Dedifferentiated amniotic fluid mesenchymal stem cell (primary cell): ENCODE measurements around the gene CCL5.
"Not testable (repeated sequence)": the region's sequence is repeated elsewhere in the genome, so short reads cannot be mapped to it uniquely, and the experiment has no call there.

Experiments
- DNase-seq: peaks from one replicate; pipeline ENCODE4 v3.0.0-alpha.2; 2016; ENCODE audit errors: extremely low spot score

The CCL5 gene

GRCh38 chr17:35898283-35899070, 18.3 kb upstream of the CCL5 start:
- no peak for DNase-seq

DNA sequence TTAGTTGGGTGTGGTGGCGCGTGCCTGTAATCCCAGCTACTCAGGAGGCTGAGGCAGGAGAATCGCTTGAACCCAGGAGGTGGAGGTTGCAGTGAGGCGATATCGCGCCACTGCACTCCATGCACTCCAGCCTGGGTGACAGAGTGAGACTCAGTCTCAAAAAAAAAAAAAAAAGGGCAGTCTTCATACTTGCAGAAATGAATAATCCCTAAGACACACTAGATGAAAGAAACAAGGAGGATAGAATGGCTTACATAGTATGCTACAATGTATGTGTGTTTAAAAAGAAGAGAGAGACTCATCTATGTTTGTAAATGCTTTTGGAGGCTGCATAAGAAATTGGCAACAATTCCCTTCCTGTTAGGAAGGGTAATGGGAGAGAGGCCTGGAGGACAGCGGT, 17.6 kb upstream of the CCL5 start:
- DNase-seq = not testable (repeated sequence)

DNA sequence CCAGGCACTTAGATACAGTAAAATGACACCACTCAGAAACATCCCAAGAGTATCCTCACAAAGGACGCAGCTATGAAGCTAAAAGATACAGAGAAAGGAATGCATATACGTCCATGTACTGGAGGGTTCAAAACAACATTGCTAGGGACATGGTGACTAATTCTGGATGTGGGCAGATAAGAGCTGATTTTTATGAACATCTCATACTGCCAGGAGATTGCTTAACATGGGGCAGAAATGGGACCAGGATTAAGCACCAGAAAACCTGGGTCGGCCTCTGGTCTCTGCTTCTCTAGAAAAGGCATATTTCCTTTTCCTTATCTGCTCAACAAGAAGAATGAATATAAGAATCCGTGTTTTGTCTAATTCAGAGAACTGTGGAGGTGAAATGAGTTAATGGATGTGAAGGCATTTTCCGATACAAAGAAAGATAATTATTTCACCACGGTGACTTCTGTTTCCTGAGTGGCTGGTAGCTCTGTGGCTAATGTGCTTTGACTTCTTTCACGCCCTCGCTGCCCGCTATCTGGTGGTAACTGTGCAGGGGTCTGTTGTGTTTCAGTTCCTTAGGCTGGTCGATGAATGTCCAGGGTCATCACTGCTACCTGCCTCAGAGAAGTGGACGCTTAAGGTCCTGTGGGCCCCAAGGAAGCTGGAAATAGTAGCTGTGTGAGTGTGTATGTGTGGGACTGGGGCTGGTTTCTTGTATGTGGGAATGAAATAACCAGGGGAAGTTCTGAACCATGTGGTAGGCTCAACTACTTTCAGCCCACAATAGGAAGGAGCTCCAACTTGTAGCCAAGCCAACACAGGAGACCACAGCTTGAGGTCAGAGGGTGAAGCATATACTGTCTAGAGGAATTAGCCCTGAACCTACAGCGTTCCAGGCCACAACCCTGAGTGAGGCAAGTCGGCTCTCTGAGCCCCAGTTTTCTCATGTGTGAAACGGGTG, 15.8 kb upstream of the CCL5 start:
- no peak for DNase-seq

DNA sequence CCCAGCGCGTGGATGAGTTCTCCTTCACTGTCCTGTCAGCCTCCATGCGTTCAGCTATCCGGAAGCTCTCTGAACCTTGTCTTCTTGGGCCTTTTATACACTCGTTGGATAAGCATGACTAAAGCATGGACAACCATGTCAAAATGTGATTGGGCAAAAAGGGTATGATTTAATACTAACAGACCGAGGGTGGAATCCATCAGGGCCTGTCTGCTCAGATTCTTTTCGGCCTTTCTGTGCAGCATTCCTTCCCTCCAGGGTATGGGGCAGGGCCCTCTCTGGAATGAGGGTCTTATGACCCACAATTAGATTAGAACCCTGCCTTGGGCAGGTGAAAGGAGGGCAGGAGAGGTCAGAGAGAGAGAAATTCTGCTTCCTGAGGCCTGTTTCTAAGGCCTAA, 14.0 kb upstream of the CCL5 start:
- no peak for DNase-seq

GRCh38 chr17:35893751-35894150, 13.6 kb upstream of the CCL5 start:
- no peak for DNase-seq

- no peak for DNase-seq
Measured at GRCh38 chr17:35892091-35893035, 12.2 kb upstream of the CCL5 start.

GRCh38 chr17:35891269-35891668, 11.1 kb upstream of the CCL5 start:
- no peak for DNase-seq

DNA sequence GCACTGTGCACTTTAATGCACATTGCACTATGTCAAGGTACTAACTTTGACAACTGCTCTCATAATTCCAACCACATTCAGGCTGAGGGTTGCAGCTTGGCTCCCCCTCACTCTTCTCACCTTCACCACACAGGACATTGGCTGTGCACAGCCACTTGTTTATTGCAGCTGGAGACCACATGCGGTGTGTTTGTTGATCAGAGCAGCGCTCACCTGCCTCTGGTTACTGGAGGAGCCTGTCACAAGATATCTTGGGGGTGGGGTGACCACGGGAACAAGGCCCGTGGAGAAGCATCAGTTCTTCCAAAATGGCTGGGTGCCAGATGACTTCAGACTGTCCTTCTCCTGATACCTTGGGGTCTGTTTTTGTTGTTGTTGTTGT, 10.6 kb upstream of the CCL5 start:
- DNase-seq = no peak

DNA sequence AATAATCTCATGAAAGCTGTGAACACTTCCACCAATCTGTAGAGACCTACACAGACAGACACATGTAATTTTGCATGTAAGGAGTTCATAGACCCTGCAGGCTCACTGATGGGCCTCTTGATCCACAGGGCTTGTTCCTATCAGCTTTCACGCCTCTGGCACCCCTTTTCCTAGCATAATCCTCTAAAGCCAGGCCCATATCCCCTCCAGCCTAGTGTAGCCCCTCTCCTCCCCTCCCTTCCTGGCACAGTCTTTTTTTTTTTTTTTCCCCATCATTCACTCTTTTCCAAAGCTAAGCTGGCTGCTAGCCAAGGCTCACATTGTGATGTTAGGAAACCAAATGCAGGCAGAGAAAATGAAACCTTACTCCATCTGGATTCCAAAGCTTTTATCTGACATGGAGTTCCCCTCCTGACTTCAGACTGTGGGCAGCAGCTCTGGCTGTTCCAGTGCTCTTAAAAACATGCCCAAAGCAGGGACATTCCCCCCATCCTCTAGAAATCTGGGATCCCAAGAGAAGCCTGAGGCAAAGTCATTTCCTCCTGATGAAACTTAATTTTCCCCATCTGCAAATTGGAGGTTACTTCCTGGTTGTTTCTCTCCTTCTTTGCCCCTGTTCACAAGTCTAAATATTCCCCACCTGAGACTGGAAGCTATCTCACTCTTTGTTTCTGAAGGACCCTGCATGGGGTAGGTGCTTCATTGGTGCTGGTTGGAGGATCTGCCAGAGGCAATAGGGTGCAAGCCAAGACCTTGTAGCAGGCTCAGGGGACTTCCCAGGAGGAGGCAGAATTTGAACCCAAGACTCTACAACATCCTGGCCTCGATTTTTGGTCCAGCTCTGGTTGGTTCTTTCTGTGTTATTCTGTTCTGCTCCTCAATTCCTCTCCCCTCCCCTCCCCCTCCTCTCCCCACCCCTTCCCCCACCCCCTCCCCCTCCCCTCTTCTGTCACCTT, 9.9 kb upstream of the CCL5 start:
- peak; percentile 48 for DNase-seq

DNA sequence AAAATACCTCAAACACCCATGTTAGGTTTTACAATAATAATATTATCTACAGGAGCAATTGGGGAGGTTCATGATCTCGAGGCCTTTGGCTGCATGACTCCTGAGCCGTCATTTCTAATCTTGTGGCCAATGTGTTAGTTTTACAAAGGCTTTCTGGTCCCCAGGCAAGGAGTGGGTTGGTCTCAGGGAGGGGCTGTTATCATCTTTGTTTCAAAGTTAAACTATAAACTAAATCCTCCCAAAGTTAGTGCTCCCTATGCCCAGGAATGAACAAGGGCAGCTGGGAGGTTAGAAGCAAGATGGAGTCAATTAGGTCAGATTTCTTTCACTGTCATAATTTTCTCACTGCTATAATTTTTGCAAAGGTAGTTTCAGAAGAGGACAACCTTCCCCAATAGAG, 9.1 kb upstream of the CCL5 start:
- no peak for DNase-seq

DNA sequence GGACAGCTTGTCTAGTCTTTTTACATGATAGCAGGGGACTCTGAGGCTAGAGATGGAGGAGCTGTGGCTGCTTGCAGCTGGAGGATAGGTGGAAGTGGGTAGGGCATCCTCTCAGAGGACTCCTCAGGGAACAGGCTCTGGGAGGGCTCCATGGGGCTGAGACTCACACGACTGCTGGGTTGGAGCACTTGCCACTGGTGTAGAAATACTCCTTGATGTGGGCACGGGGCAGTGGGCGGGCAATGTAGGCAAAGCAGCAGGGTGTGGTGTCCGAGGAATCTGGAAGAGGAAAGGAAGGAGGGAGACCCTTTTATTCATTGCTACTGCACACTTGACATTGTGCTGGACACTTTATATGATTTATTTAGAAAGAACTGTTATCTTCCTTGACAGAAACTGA, 1.8 kb downstream of the CCL5 start:
- no peak for DNase-seq

DNA sequence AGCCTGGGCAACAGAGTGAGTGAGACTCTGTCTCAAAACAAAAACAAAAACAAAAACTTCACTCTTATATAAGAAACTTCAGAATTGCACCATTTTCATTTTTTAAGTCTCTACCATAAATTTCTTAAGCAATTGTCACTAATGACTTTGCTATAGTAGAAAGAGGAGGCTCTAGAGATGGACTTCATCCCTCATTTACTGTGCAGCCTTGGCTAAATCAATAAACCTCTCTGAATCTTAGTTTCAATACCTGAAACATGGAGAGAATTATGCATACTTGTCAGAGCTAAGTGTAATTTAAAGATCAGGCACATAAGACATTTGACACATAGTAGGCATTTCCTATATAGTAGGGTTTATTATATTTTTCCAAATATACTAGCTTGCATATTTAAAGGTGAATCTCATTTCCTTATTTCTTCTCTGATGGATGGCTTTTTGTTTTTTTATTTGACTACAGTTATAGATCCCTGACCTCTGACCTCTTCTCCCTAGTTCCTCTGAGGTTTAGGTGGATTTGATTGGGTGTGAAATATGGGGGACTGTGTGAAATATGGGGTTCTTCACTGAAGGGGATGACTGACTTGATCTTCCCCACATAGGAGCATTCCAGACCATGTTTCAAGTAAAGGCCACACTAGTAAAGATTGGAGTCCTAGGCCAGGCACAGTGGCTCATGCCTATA, 2.7 kb downstream of the CCL5 start:
- DNase-seq = no peak

DNA sequence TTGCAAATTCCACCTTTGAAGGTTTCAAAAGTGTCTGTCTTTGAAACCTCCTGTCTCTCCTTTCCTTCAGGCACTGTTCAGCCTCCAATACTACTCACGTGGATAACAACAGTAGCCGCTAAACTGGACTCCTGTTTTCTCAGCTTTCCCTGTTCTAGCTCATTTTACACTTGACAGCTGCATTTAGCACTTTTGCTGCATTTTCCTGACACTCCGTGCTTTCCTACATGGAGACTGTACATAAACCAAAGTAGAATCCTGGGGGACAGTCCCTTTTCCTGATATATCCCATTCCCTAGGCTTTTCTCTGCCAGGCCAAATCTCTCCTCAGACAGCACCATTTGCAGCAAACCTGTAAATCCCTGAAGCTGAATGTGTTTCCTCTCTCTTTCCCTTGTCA, 3.6 kb downstream of the CCL5 start:
- no peak for DNase-seq

DNA sequence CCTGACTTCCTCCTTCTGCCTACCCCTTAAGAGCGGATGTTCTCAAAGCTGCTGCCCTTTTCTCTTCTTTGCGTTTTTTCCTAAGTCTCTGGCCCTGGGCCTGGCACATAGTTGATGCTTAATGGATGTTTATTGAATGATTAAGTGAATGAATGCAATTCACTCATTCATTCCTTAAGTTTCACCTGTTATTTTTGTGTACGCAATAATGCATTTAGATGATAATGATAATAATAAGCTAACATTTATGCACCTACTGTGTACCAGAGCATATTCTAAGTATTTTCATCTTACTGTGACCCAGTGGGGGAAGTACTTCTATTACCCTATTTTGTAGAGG, 4.4 kb downstream of the CCL5 start:
- DNase-seq = no peak

- no peak for DNase-seq
Measured at GRCh38 chr17:35875072-35875799, 4.9 kb downstream of the CCL5 start.

DNA sequence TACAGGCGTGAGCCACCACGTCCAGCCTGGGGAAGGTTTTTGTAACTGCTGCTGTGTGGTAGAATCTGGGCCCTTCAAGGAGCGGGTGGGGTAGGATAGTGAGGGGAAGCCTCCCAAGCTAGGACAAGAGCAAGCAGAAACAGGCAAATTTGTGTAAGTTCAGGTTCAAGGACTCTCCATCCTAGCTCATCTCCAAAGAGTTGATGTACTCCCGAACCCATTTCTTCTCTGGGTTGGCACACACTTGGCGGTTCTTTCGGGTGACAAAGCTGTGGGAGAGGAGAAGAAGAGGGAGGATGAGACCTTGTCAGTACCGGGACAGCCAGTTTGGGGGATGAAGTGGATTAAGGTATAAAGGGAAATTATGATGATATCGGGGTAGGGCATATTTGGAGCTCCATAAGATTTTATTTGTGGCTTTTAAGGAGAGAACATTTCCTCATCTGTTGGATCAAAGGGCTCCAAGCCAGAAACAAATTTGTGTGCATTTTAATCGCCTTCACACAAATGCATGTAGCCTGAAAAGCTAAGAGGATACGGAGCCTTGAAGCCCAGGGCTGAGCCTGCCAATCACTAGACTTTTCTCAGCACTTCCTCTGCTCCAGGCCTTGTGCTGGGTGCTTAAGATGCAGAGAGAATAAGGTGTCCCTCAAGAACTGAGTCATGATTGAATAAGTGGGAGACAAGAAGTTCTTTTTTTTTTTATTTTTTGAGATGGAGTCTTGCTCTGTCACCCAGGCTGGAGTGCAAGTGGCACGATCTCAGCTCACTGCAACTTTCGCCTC, 7.8 kb downstream of the CCL5 start:
- DNase-seq = no peak

- no peak for DNase-seq
Measured at GRCh38 chr17:35870906-35871819, 9.0 kb downstream of the CCL5 start.

DNA sequence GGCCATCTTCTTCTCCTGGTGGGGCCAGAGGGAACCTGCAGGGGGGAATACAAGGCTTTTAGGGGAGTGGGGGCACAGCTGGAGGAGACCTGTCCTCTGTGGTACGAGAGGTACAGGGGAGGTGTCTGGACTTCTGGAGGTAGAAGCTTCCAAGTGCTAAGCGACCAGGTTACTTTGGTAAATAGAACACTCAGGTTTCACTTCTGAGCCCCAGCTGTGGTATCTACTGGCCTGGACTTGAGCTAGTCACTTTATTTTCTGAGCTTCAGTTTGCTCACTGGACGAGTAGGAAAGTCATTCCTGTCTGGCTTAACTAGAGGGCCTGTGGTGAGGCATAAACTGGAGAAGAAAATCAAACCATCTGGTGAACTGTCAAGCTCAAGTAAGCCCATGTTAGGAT, 11.4 kb downstream of the CCL5 start, which contains the start of gene HEATR9:
Gene HEATR9, minus strand, starts transcription at position 155 of the 400 bp plus-strand sequence. Its CDS starts 149 bp downstream, at position 6.
- no peak for DNase-seq
